HepG2 (cell line): Measurements from ENCODE around the gene UAP1L1. TPM values are rescaled to one million over a fixed set of nuclear protein-coding genes. Genes with fewer than 3 reads are reported as not detected.

Experiments
- GFI1 ChIP-seq: sonication (generic); formaldehyde crosslinking; IDR thresholded peaks from 2 replicates; pipeline ENCODE4 v1.5.0; 2020; ENCODE audit warnings: missing genetic modification reagents, mild to moderate bottlenecking, borderline replicate concordance
- KDM5B ChIP-seq: sonication (generic); formaldehyde crosslinking; IDR thresholded peaks from 2 replicates; pipeline ENCODE4 v1.4.0; 2020; ENCODE audit warnings: missing genetic modification reagents, mild to moderate bottlenecking, borderline replicate concordance
- KLF13 ChIP-seq: sonication (generic); formaldehyde crosslinking; IDR thresholded peaks from 2 replicates; pipeline ENCODE4 v1.4.0; 2020; ENCODE audit warnings: mild to moderate bottlenecking, missing genetic modification reagents
- NFE2L1 ChIP-seq: sonication (generic); formaldehyde crosslinking; IDR thresholded peaks from 2 replicates; pipeline ENCODE4 v1.4.0; 2020; ENCODE audit warnings: missing genetic modification reagents, mild to moderate bottlenecking, borderline replicate concordance
- PAF1 ChIP-seq: IDR thresholded peaks from 2 replicates; pipeline ENCODE4 v1.6.1; 2016; ENCODE audit warnings: missing genetic modification reagents, missing compliant biosample characterization
- SIX4 ChIP-seq: sonication (generic); formaldehyde crosslinking; IDR thresholded peaks from 2 replicates; pipeline ENCODE4 v1.4.0; 2020; ENCODE audit warnings: missing genetic modification reagents
- SMC3 ChIP-seq: IDR thresholded peaks from 2 replicates; pipeline ENCODE4 v1.6.1; 2011; ENCODE audit warnings: low read length, improper control_type of control experiment
- TAF1 ChIP-seq: sonication (generic); formaldehyde crosslinking; IDR thresholded peaks from 2 replicates; pipeline ENCODE4 v1.4.0; 2020; ENCODE audit warnings: missing genetic modification reagents
- ZFP36 ChIP-seq: fragments of 150-350 bp; IDR thresholded peaks from 2 replicates; pipeline ENCODE4 v1.6.1; 2018; ENCODE audit warnings: borderline replicate concordance, low read length, low read depth; ENCODE audit not compliant: partially characterized antibody
- ZNF124 ChIP-seq: sonication (generic); formaldehyde crosslinking; IDR thresholded peaks from 2 replicates; pipeline ENCODE4 v1.4.0; 2020; ENCODE audit warnings: missing genetic modification reagents
- polyA plus RNA-seq, 8 experiments: library from polyadenylated mRNA; depleted of rRNA in 3 of 8; stranded (reverse) in 7 of 8; unstranded in 1 of 8; fragments of >200 nt; fragmentation: Illumina TruSeq in 4 of 8; extraction: Trizol in 4 of 8; gene quantifications; 2 replicates each; pipeline versions ENCODE4 v1.2.1 to v1.2.3, GENCODE V29; 2011 to 2016; ENCODE audit warnings: low read depth in 4 of 8, missing spikeins in 1 of 8, mixed read lengths in 1 of 8; ENCODE audit not compliant: insufficient read depth in 1 of 8
- total RNA-seq, 5 experiments: library from RNA; depleted of rRNA; stranded (reverse); fragments of >200 nt; fragmentation: Illumina TruSeq; extraction: Trizol; gene quantifications; 2 replicates each; pipeline ENCODE4 v1.2.3, GENCODE V29; 2016; ENCODE audit warnings: low read depth in 1 of 5
- TF ChIP-seq, protein P1 (sequence below): sonication (generic); formaldehyde crosslinking; IDR thresholded peaks from 2 replicates; pipeline ENCODE4 v1.5.0; 2020; ENCODE audit warnings: mild to moderate bottlenecking, missing genetic modification reagents, borderline replicate concordance
- TF ChIP-seq, protein P2 (sequence below): sonication (generic); formaldehyde crosslinking; IDR thresholded peaks from 2 replicates; pipeline ENCODE4 v1.4.0; 2020; ENCODE audit warnings: mild to moderate bottlenecking, missing genetic modification reagents
- TF ChIP-seq, protein P3 (sequence below): sonication (generic); formaldehyde crosslinking; IDR thresholded peaks from 2 replicates; pipeline ENCODE4 v1.4.0; 2020; ENCODE audit warnings: missing genetic modification reagents
- TF ChIP-seq, protein P4 (sequence below): sonication (generic); formaldehyde crosslinking; IDR thresholded peaks from 2 replicates; pipeline ENCODE4 v1.4.0; 2020; ENCODE audit warnings: missing genetic modification reagents

Gene UAP1L1
- total and polyA plus RNA-seq, 2 of the 13 experiments (the other 11 are each of a cell fraction or from before 2014, with no cell fraction given) = 5.4 to 6.4 TPM

DNA sequence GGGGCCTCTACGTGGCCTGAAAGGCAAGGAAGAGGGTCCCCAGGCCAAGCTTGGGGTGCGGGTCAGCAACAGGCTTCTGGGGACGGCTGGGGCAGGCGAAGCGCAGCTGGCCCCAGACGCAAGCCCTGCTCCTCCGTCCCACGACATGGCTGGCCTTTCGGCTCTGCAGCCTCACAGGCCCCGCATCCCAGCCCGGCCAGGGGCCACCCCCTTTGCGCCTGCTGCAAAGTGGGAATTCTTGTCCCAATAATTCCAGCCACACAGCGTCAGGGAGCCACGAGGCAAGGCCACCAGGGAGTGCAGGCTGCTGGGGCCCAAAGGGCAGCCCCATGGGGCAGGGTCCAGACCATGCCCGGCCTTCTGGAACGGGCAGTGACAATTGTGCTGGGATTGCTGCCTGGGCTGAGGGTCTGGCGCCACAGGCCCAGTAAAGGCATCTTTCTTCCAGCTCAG is 22.4 kb upstream of the UAP1L1 start (continued):
- TF ChIP-seq SIX4 (CRISPR knock-in tag) (no peak), KDM5B (CRISPR knock-in tag) (no peak), TAF1 (CRISPR knock-in tag) (no peak; the same call in 1 of the 2 replicates), SMC3 (no peak), KLF13 (no peak), GFI1 (CRISPR knock-in tag) (no peak), PAF1 (CRISPR knock-in tag) (no peak), ZNF124 (no peak), ZFP36 (no peak), NFE2L1 (CRISPR knock-in tag) (no peak)
- TF ChIP-seq, protein P1, sequence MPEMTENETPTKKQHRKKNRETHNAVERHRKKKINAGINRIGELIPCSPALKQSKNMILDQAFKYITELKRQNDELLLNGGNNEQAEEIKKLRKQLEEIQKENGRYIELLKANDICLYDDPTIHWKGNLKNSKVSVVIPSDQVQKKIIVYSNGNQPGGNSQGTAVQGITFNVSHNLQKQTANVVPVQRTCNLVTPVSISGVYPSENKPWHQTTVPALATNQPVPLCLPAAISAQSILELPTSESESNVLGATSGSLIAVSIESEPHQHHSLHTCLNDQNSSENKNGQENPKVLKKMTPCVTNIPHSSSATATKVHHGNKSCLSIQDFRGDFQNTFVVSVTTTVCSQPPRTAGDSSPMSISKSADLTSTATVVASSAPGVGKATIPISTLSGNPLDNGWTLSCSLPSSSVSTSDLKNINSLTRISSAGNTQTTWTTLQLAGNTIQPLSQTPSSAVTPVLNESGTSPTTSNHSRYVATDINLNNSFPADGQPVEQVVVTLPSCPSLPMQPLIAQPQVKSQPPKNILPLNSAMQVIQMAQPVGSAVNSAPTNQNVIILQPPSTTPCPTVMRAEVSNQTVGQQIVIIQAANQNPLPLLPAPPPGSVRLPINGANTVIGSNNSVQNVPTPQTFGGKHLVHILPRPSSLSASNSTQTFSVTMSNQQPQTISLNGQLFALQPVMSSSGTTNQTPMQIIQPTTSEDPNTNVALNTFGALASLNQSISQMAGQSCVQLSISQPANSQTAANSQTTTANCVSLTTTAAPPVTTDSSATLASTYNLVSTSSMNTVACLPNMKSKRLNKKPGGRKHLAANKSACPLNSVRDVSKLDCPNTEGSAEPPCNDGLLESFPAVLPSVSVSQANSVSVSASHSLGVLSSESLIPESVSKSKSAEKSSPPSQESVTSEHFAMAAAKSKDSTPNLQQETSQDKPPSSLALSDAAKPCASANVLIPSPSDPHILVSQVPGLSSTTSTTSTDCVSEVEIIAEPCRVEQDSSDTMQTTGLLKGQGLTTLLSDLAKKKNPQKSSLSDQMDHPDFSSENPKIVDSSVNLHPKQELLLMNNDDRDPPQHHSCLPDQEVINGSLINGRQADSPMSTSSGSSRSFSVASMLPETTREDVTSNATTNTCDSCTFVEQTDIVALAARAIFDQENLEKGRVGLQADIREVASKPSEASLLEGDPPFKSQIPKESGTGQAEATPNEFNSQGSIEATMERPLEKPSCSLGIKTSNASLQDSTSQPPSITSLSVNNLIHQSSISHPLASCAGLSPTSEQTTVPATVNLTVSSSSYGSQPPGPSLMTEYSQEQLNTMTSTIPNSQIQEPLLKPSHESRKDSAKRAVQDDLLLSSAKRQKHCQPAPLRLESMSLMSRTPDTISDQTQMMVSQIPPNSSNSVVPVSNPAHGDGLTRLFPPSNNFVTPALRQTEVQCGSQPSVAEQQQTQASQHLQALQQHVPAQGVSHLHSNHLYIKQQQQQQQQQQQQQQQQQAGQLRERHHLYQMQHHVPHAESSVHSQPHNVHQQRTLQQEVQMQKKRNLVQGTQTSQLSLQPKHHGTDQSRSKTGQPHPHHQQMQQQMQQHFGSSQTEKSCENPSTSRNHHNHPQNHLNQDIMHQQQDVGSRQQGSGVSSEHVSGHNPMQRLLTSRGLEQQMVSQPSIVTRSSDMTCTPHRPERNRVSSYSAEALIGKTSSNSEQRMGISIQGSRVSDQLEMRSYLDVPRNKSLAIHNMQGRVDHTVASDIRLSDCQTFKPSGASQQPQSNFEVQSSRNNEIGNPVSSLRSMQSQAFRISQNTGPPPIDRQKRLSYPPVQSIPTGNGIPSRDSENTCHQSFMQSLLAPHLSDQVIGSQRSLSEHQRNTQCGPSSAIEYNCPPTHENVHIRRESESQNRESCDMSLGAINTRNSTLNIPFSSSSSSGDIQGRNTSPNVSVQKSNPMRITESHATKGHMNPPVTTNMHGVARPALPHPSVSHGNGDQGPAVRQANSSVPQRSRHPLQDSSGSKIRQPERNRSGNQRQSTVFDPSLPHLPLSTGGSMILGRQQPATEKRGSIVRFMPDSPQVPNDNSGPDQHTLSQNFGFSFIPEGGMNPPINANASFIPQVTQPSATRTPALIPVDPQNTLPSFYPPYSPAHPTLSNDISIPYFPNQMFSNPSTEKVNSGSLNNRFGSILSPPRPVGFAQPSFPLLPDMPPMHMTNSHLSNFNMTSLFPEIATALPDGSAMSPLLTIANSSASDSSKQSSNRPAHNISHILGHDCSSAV = no peak
- TF ChIP-seq, protein P2, sequence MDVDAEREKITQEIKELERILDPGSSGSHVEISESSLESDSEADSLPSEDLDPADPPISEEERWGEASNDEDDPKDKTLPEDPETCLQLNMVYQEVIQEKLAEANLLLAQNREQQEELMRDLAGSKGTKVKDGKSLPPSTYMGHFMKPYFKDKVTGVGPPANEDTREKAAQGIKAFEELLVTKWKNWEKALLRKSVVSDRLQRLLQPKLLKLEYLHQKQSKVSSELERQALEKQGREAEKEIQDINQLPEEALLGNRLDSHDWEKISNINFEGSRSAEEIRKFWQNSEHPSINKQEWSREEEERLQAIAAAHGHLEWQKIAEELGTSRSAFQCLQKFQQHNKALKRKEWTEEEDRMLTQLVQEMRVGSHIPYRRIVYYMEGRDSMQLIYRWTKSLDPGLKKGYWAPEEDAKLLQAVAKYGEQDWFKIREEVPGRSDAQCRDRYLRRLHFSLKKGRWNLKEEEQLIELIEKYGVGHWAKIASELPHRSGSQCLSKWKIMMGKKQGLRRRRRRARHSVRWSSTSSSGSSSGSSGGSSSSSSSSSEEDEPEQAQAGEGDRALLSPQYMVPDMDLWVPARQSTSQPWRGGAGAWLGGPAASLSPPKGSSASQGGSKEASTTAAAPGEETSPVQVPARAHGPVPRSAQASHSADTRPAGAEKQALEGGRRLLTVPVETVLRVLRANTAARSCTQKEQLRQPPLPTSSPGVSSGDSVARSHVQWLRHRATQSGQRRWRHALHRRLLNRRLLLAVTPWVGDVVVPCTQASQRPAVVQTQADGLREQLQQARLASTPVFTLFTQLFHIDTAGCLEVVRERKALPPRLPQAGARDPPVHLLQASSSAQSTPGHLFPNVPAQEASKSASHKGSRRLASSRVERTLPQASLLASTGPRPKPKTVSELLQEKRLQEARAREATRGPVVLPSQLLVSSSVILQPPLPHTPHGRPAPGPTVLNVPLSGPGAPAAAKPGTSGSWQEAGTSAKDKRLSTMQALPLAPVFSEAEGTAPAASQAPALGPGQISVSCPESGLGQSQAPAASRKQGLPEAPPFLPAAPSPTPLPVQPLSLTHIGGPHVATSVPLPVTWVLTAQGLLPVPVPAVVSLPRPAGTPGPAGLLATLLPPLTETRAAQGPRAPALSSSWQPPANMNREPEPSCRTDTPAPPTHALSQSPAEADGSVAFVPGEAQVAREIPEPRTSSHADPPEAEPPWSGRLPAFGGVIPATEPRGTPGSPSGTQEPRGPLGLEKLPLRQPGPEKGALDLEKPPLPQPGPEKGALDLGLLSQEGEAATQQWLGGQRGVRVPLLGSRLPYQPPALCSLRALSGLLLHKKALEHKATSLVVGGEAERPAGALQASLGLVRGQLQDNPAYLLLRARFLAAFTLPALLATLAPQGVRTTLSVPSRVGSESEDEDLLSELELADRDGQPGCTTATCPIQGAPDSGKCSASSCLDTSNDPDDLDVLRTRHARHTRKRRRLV (CRISPR knock-in tag) = no peak
- TF ChIP-seq, protein P3, sequence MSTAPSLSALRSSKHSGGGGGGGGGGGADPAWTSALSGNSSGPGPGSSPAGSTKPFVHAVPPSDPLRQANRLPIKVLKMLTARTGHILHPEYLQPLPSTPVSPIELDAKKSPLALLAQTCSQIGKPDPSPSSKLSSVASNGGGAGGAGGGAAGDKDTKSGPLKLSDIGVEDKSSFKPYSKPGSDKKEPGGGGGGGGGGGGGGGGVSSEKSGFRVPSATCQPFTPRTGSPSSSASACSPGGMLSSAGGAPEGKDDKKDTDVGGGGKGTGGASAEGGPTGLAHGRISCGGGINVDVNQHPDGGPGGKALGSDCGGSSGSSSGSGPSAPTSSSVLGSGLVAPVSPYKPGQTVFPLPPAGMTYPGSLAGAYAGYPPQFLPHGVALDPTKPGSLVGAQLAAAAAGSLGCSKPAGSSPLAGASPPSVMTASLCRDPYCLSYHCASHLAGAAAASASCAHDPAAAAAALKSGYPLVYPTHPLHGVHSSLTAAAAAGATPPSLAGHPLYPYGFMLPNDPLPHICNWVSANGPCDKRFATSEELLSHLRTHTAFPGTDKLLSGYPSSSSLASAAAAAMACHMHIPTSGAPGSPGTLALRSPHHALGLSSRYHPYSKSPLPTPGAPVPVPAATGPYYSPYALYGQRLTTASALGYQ (CRISPR knock-in tag) = no peak
- TF ChIP-seq, protein P4, sequence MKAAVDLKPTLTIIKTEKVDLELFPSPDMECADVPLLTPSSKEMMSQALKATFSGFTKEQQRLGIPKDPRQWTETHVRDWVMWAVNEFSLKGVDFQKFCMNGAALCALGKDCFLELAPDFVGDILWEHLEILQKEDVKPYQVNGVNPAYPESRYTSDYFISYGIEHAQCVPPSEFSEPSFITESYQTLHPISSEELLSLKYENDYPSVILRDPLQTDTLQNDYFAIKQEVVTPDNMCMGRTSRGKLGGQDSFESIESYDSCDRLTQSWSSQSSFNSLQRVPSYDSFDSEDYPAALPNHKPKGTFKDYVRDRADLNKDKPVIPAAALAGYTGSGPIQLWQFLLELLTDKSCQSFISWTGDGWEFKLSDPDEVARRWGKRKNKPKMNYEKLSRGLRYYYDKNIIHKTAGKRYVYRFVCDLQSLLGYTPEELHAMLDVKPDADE (CRISPR knock-in tag) = no peak
